ENCODE measurements around the gene FAM222A.

Gene FAM222A

DNA sequence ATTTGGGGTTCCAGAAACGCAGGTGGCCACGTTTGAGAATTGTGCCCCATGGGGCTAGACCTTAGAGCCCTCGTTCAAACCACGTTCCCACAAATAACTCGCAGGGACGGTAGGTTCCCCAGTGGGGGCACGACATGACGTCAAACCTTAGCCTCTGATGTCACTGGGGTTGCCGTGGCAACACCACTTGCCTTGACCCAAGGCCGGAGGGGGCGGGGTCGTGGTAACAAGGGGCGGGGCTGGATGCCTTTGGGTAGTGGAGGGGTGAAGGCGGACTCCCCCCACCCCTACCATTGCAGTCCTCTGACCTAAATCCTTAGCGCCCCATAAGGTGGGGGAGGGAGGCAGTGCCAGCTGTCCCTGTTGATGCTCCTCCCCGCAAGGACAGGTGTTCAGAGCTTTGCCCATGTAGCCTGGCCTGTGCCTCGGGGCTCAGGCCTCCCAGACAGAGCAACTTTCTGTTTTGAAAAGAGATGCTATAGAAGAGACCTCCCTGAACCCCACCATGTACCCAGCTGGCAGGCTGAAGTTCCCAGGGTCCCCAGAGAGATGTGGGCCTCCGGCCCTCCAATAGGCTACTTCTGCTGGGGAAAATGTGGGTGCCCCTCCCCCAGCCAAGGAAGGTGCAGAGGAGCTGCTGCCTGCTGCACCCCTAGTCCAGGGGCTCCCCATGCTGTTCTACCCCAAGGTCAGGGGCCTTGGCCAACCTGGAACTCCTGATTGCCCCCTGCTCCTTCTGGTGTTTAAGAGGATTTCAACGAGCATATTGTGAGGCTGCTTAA is 1.9 kb downstream of the FAM222A start:
- DNase-seq (ENCODE audit: low read depth), result no peak
- TF ChIP-seq, protein P1, sequence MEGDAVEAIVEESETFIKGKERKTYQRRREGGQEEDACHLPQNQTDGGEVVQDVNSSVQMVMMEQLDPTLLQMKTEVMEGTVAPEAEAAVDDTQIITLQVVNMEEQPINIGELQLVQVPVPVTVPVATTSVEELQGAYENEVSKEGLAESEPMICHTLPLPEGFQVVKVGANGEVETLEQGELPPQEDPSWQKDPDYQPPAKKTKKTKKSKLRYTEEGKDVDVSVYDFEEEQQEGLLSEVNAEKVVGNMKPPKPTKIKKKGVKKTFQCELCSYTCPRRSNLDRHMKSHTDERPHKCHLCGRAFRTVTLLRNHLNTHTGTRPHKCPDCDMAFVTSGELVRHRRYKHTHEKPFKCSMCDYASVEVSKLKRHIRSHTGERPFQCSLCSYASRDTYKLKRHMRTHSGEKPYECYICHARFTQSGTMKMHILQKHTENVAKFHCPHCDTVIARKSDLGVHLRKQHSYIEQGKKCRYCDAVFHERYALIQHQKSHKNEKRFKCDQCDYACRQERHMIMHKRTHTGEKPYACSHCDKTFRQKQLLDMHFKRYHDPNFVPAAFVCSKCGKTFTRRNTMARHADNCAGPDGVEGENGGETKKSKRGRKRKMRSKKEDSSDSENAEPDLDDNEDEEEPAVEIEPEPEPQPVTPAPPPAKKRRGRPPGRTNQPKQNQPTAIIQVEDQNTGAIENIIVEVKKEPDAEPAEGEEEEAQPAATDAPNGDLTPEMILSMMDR (IDR thresholded peaks at IDR 0.05; ENCODE audit: control insufficient read depth, insufficient read depth, low read depth, low read length, missing control alignments), result no peak
- H3K4me3 ChIP-seq (ENCODE audit: control insufficient read depth, low read depth, low read length), result no peak overlapping the region

DNA sequence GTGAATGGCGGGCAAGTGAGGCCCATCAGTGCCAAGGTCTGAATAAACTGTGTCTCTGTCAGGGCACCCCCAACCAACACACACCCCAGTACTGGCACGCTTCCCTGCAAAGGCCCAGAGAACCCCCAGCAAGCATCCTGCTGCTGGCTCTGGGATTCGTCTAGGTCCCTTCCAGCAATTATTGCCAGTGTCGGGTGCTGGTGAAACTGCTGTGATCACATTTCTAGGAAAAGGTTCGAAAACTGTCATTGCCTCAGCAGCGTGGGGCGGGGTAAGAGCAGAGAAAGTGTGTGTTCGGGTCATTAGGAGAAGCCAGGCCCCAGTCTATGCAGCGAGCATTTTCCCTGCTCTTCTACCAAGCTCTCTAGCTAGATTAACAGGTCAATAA is 2.5 kb downstream of the FAM222A start:
- no peak overlapping the region for H3K4me3 ChIP-seq (ENCODE audit: control insufficient read depth, low read depth, low read length)
- no peak for DNase-seq (ENCODE audit: low read depth)
- TF ChIP-seq, protein P1 (IDR thresholded peaks at IDR 0.05; ENCODE audit: control insufficient read depth, insufficient read depth, low read depth, low read length, missing control alignments), result no peak

DNA sequence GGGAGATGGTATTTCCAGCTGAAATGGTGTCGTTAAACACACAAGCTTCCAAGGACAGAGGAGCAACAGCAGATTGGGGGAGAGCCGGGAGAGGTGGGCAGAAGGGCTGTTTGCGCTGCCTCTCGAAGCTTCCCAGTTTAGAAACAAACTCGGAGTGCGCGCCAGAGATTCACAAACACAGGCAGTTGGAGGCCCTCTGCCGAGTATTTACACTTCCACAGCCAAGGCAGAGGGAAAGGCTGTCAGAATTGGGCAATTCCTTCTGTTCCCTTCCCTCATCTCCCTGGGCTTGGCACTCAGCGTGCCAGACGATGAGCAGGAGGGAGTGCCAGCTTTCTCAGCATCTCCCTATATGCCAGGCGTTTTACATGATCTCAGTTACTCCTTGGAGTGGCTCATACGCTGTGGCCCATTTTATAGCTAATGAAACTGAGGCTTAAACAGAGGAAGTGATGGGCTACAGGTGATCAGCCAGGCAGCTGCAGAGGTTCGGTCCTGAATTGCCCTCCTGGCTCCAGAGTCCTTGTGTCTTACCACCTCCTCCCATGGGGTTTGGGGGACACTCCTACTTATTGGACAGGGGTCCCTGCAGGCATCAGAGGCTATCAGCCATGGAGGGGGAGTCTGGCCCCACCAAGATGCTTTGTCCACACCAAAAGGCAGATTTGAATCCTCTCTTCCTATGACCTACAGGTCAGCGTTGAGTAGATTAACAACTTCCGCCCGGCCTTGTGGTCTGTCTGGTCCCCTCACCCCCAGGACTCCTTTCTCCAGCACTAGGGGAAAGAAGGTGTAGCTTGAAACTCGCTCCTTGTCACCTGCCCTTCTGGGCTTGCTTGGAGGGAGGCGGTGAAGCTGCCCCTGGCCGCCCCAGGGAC is 3.1 kb downstream of the FAM222A start:
- no peak for DNase-seq (ENCODE audit: low read depth)
- TF ChIP-seq, protein P1 (IDR thresholded peaks at IDR 0.05; ENCODE audit: control insufficient read depth, insufficient read depth, low read depth, low read length, missing control alignments), result no peak
- H3K4me3 ChIP-seq (ENCODE audit: control insufficient read depth, low read depth, low read length), result no peak overlapping the region

DNA sequence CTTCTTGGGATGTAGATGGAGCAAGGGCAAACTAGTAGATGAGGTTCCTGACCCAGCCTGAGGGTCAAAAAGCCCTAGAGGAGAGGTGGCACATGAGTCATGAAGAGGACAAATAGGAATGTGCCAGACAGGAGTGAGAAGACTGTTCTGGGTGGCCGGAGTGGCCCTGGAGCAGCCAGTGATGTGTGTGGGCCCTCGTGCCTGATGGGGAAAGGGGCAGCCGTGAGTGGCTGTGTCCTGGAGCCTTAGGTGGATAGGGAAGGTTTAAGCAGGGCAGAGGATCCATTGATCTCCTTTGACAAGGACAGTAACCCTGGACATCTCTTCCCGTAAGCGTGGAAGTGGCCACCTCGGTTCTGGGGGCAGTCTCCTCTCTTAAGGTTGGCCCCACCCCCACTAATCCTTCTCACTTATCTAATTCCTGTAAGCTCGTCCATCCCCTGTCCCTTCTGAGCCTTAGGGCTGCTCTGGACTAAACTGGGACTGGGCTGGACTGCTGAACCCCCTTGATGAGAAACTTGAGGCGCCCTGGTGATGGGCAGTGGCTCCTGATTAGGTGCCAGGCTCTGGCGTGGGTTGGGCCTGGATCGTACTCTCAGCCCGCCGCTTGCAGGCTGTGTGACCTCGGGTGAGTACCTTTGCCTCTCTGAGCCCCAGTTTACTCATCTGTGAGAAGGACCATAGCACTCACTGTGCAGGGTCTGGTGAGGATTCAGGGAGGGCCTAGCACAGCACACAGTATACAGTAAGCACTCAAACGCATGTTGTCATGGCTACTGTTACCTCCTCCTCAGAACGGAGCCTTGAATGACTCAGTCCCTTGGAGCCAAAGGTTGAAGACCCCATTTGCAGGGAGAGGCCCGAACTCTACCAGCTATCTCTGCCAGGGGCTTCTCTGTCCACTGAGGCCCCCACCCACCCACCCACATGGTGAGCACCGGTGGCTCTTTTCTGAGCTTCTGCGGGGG is 4.0 kb downstream of the FAM222A start:
- no peak for DNase-seq (ENCODE audit: low read depth)
- TF ChIP-seq, protein P1 (IDR thresholded peaks at IDR 0.05; ENCODE audit: control insufficient read depth, insufficient read depth, low read depth, low read length, missing control alignments), result no peak
- no peak overlapping the region for H3K4me3 ChIP-seq (ENCODE audit: control insufficient read depth, low read depth, low read length)

DNA sequence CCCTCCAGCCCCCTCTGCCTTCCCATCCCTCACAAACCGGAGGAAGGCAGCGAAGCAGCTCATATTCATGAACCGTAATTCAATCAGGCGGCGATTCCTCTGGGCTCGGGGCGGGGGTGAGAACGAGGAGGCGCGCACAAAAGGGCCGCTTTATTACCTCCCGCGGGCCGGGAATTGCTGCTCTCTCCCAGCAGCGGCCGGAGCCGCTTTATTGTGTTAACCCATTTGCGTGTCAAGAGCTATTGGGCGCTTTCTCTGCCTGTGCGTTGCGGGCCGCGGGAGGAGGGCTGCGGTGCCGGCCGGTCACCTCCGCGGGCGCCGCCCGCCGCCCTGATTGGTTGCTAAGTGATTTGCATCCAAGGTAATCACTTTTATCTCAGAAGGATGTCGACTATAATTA is 4.8 kb downstream of the FAM222A start:
- TF ChIP-seq, protein P1 (IDR thresholded peaks at IDR 0.05; ENCODE audit: control insufficient read depth, insufficient read depth, low read depth, low read length, missing control alignments), result no peak
- no peak overlapping the region for H3K4me3 ChIP-seq (ENCODE audit: control insufficient read depth, low read depth, low read length)
- no peak for DNase-seq (ENCODE audit: low read depth)
